DOHH2 (cell line): Measurements from ENCODE around the gene LAMC1.

Experiments
- H3F3A ChIP-seq: fragments of 200-600 bp; sonication (generic), shearing (Covaris generic); 2 replicates; pipeline ENCODE4 v1.6.0; 2016; ENCODE audit warnings: antibody characterized with exemption, mild to moderate bottlenecking; ENCODE audit not compliant: control insufficient read depth, insufficient read depth
- H3K27ac ChIP-seq: fragments of 200-600 bp; sonication (generic); 2 replicates; pipeline ENCODE4 v1.5.1; 2014; ENCODE audit warnings: low read depth, mild to moderate bottlenecking, low read length, moderate library complexity
- H3K27me3 ChIP-seq: fragments of 200-600 bp; sonication (generic); 2 replicates; pipeline ENCODE4 v1.6.1; 2014; ENCODE audit warnings: mild to moderate bottlenecking, low read length, mixed read lengths; ENCODE audit not compliant: control insufficient read depth
- H3K36me3 ChIP-seq: fragments of 200-600 bp; sonication (generic); 2 replicates; pipeline ENCODE4 v1.6.1; 2014; ENCODE audit warnings: mild to moderate bottlenecking, low read length, moderate library complexity, mixed read lengths; ENCODE audit not compliant: control insufficient read depth
- H3K4me1 ChIP-seq: fragments of 200-600 bp; sonication (generic); 2 replicates; pipeline ENCODE4 v1.6.1; 2014; ENCODE audit warnings: mild to moderate bottlenecking, low read length, mixed read lengths; ENCODE audit not compliant: control insufficient read depth
- H3K4me2 ChIP-seq: fragments of 200-600 bp; sonication (generic); 2 replicates; pipeline ENCODE4 v1.6.0; 2014; ENCODE audit warnings: mild to moderate bottlenecking, low read length, moderate library complexity
- H3K4me3 ChIP-seq: fragments of 200-600 bp; sonication (generic); 2 replicates; pipeline ENCODE4 v1.5.1; 2014; ENCODE audit warnings: mild to moderate bottlenecking, low read length, mixed read lengths
- H3K79me2 ChIP-seq: fragments of 200-600 bp; sonication (generic); 2 replicates; pipeline ENCODE4 v1.6.1; 2014; ENCODE audit warnings: mild to moderate bottlenecking, low read length, mixed read lengths; ENCODE audit not compliant: control insufficient read depth
- H3K9me2 ChIP-seq: fragments of 200-600 bp; sonication (generic); replicated peaks from 2 replicates; pipeline ENCODE4 v1.6.1; 2014; ENCODE audit warnings: mild to moderate bottlenecking, low read length, mixed read lengths; ENCODE audit not compliant: control insufficient read depth
- H3K9me3 ChIP-seq: fragments of 200-600 bp; sonication (generic); 2 replicates; pipeline ENCODE4 v1.6.1; 2014; ENCODE audit warnings: antibody characterized with exemption, low read length, mixed read lengths; ENCODE audit not compliant: control insufficient read depth, insufficient read depth
- H4K20me1 ChIP-seq: fragments of 200-600 bp; sonication (generic); 2 replicates; pipeline ENCODE4 v1.6.0; 2014; ENCODE audit warnings: low read depth, mild to moderate bottlenecking, antibody characterized with exemption, low read length, moderate library complexity; ENCODE audit not compliant: control insufficient read depth, insufficient read depth
- CTCF ChIP-seq: fragments of 200-600 bp; sonication (generic); IDR thresholded peaks from one replicate; pipeline ENCODE4 v1.5.1; 2014; ENCODE audit warnings: antibody characterized with exemption, mild to moderate bottlenecking, low read depth, low read length; ENCODE audit not compliant: poor library complexity, severe bottlenecking
- EZH2phosphoT487 ChIP-seq: fragments of 200-600 bp; sonication (generic); IDR thresholded peaks from 2 replicates; pipeline ENCODE4 v1.6.1; 2017; ENCODE audit warnings: borderline replicate concordance, mild to moderate bottlenecking, antibody characterized with exemption, low read length, moderate library complexity, mixed read lengths

LAMC1 gene

GRCh38 chr1:183012301-183012994 lies 10.8 kb upstream of the LAMC1 start:
- Histone ChIP-seq H3K4me1 (no peaks in the 10 kb centered on the region), H3K9me2 (no peaks in the 10 kb centered on the region), H3K27ac (no peak overlapping the region), H3K4me2 (no peak overlapping the region), H3K27me3 (peaks cover 14% of the 10 kb centered on the region), H3K36me3 (no peaks in the 10 kb centered on the region), H3K4me3 (no peak overlapping the region), H4K20me1 (no peaks in the 10 kb centered on the region), H3F3A (no peaks in the 10 kb centered on the region), H3K9me3 (peaks cover 6% of the 10 kb centered on the region; the same call in 1 of the 2 replicates), H3K79me2 (no peaks in the 10 kb centered on the region)
- TF ChIP-seq EZH2phosphoT487 (no peak), CTCF (no peak)

DNA sequence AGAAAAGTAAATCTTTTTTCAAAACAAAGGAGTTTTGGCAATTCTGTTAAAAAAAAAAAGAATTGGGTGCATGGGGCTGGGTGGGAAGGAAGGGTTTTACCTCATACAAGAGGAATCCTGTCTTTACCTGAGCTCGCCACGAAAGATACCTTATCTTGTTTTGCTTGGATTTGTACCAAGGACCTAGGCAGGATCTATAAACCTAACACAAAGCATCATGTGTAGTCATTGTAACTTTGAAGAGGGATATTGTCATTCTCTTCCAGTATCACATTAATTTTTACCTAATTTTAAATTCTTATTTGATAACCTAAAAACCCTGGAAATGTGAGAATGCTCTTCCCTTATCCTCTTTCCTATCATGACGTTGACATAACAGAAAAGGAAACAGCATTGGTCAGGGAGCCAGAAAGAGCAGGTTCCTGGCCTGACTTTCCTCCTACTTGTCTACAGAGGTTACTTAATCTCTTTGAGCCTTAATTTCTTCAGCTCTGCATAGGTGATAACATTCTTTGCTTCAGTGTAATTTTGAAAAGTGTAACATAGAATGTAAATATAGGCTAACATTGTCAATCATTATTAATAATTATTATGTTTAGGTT lies 4.0 kb upstream of the LAMC1 start:
- H3F3A ChIP-seq = peaks cover 14% of the 10 kb centered on the region
- H3K27me3 ChIP-seq = peaks cover 13% of the 10 kb centered on the region
- H3K4me1 ChIP-seq = peaks cover 9% of the 10 kb centered on the region
- H3K36me3 ChIP-seq = no peaks in the 10 kb centered on the region
- no peak overlapping the region for H3K27ac ChIP-seq
- no peak overlapping the region for H3K4me2 ChIP-seq
- no peak overlapping the region for H3K4me3 ChIP-seq
- H3K9me2 ChIP-seq = no peaks in the 10 kb centered on the region
- TF ChIP-seq CTCF (no peak), EZH2phosphoT487 (no peak)
- H3K79me2 ChIP-seq = no peaks in the 10 kb centered on the region; the same call in 1 of the 2 replicates
- no peaks in the 10 kb centered on the region for H4K20me1 ChIP-seq
- no peaks in the 10 kb centered on the region for H3K9me3 ChIP-seq

DNA sequence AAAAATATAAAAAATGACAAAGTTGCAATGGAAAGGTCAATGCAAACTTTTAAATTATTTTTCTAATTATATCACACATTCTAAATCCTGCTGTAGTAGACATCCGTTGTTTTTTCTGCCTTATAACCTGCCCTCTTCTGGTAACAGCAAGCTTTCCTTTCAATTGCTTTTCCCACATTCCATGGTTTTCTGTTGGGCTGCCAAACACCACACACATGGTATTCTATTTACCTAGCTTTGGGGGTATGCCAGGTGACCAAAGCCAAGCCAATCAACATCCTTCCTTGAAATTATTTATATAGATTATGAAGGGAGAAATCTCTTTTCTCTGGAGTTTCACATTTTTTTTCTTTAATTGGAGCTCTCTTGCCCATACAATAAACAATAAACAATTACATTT lies 3.4 kb upstream of the LAMC1 start:
- H3K27ac ChIP-seq = no peak overlapping the region
- no peaks in the 10 kb centered on the region for H3K9me3 ChIP-seq
- no peaks in the 10 kb centered on the region for H3K9me2 ChIP-seq
- peaks cover 4% of the 10 kb centered on the region for H3K79me2 ChIP-seq
- H3F3A ChIP-seq = peaks cover 14% of the 10 kb centered on the region
- no peak overlapping the region for H3K4me2 ChIP-seq
- peaks cover 15% of the 10 kb centered on the region for H3K4me1 ChIP-seq
- 0 out of 2 replicates have a peak, but pooled peaks cover 3% of the 10 kb centered on the region for H4K20me1 ChIP-seq
- no peaks in the 10 kb centered on the region for H3K36me3 ChIP-seq
- H3K4me3 ChIP-seq = no peak overlapping the region
- TF ChIP-seq CTCF = no peak
- TF ChIP-seq EZH2phosphoT487 = no peak
- H3K27me3 ChIP-seq = peaks cover 16% of the 10 kb centered on the region
